Smooth muscle cell (in vitro differentiated cells): ENCODE results near the gene TMEM106A. TPM values are rescaled to one million over a fixed set of nuclear protein-coding genes. Genes with fewer than 3 reads are reported as not detected.

Experiments
- DNase-seq: peaks from one replicate; lab custom pipeline; 2025; ENCODE audit not compliant: unreplicated experiment; lab: John Stamatoyannopoulos, UW
- H2AFZ ChIP-seq: fragments of 200-600 bp; sonication (generic); 2 replicates; pipeline ENCODE4 v1.6.0; 2016; ENCODE audit warnings: antibody characterized with exemption, low read depth, mild to moderate bottlenecking
- H3F3A ChIP-seq: fragments of 200-600 bp; sonication (generic); 2 replicates; pipeline ENCODE4 v1.6.0; 2017; ENCODE audit warnings: antibody characterized with exemption, low read depth
- H3K27ac ChIP-seq: fragments of 200-600 bp; sonication (generic); 2 replicates; pipeline ENCODE4 v1.5.1; 2016; ENCODE audit warnings: low read depth, mild to moderate bottlenecking
- H3K27me3 ChIP-seq: fragments of 200-600 bp; sonication (generic); 2 replicates; pipeline ENCODE4 v1.6.1; 2016; ENCODE audit warnings: low read depth, mild to moderate bottlenecking
- H3K36me3 ChIP-seq: fragments of 200-600 bp; sonication (generic); 2 replicates; pipeline ENCODE4 v1.5.1; 2016; ENCODE audit warnings: low read depth
- H3K4me1 ChIP-seq: fragments of 200-600 bp; sonication (generic); 2 replicates; pipeline ENCODE4 v1.5.1; 2016; ENCODE audit warnings: low read depth
- H3K4me2 ChIP-seq: fragments of 200-600 bp; sonication (generic); 2 replicates; pipeline ENCODE4 v1.6.0; 2016; ENCODE audit warnings: mild to moderate bottlenecking
- H3K4me3 ChIP-seq: fragments of 200-600 bp; sonication (generic); 2 replicates; pipeline ENCODE4 v1.5.1; 2016; ENCODE audit warnings: mild to moderate bottlenecking
- H3K79me2 ChIP-seq: fragments of 200-600 bp; sonication (generic); 2 replicates; pipeline ENCODE4 v1.6.0; 2016; ENCODE audit warnings: low read depth, mild to moderate bottlenecking
- H3K9ac ChIP-seq: fragments of 200-600 bp; sonication (generic); 2 replicates; pipeline ENCODE4 v1.6.0; 2016; ENCODE audit warnings: low read depth
- H3K9me3 ChIP-seq: fragments of 200-600 bp; sonication (generic); replicated peaks from 2 replicates; pipeline ENCODE4 v1.5.1; 2016; ENCODE audit warnings: low read depth
- H4K20me1 ChIP-seq: fragments of 200-600 bp; sonication (generic); 2 replicates; pipeline ENCODE4 v1.6.0; 2016; ENCODE audit warnings: low read depth
- CTCF ChIP-seq: fragments of 200-600 bp; sonication (generic); IDR thresholded peaks from 2 replicates; pipeline ENCODE4 v1.5.1; 2017; ENCODE audit warnings: borderline replicate concordance, mild to moderate bottlenecking, antibody characterized with exemption; ENCODE audit not compliant: insufficient read depth, poor library complexity, severe bottlenecking
- WGBS: methylation state at CpG from one replicate; pipeline ENCODE4 v1.1.7; 2016; ENCODE audit warnings: low lambda C conversion rate; 5-methylcytosine and 5-hydroxymethylcytosine counted together
- polyA plus RNA-seq: library from polyadenylated mRNA; unstranded; fragments of >200 nt; fragmentation: Nextera tagmentation; extraction: Ambion mirVana; gene quantifications from 2 replicates; pipeline ENCODE4 v1.2.1, GENCODE V29; 2016
- total RNA-seq: library from RNA; depleted of rRNA; stranded (reverse); fragments of >200 nt; gene quantifications from 2 replicates; pipeline ENCODE4 v1.2.3, GENCODE V29; 2014

The TMEM106A gene
- total and polyA plus RNA-seq, 2 experiments from 2014 or later: 4.6 to 5.8 TPM

- no peak for TF ChIP-seq CTCF
- H3K9me3 ChIP-seq: no peaks in the 10 kb centered on the region
- no peaks in the 10 kb centered on the region for H3K27me3 ChIP-seq
- H3K79me2 ChIP-seq: peaks cover 40% of the 10 kb centered on the region
- H3K4me1 ChIP-seq: peaks cover 11% of the 10 kb centered on the region
- H4K20me1 ChIP-seq: peaks cover 12% of the 10 kb centered on the region
- peak; percentile 77 for DNase-seq
- WGBS: 2% methylated on average over 41 of the region's 41 CpGs
- H3K9ac ChIP-seq: peak within 1 kb of the TSS; percentile 95
- H2AFZ ChIP-seq: peak within 1 kb of the TSS; percentile 73
- H3K36me3 ChIP-seq: no peaks in the 10 kb centered on the region
- H3K27ac ChIP-seq: peak within 1 kb of the TSS; percentile 96
- H3K4me3 ChIP-seq: peak within 1 kb of the TSS; percentile 59
- H3F3A ChIP-seq: peaks cover 11% of the 10 kb centered on the region
- peak within 1 kb of the TSS; percentile 87 for H3K4me2 ChIP-seq
These were observed 40.7 kb upstream of the TMEM106A start, which contains the start of gene NBR1 for GRCh38 chr17:43170766-43171585. NBR1 (plus strand) TSS chr17:43171214; CDS start chr17:43175800, 4,586 bp downstream.

- peak overlapping the region; percentile 96 for H3K27ac ChIP-seq
- no peaks in the 10 kb centered on the region for H3K27me3 ChIP-seq
- DNase-seq: no peak
- peak; percentile 22 for TF ChIP-seq CTCF
- no peaks in the 10 kb centered on the region for H3K9me3 ChIP-seq
- peaks cover 49% of the 10 kb centered on the region for H3K79me2 ChIP-seq
- peaks cover 11% of the 10 kb centered on the region for H3K4me1 ChIP-seq
- H3K36me3 ChIP-seq: peaks cover 8% of the 10 kb centered on the region
- H2AFZ ChIP-seq: peak overlapping the region; percentile 8
- 36% methylated on average over 12 of the region's 12 CpGs for WGBS
- peak overlapping the region; percentile 95 for H3K9ac ChIP-seq
- H3F3A ChIP-seq: peaks cover 11% of the 10 kb centered on the region
- H4K20me1 ChIP-seq: peaks cover 21% of the 10 kb centered on the region
- peak overlapping the region; percentile 87 for H3K4me2 ChIP-seq
- peak overlapping the region; percentile 59 for H3K4me3 ChIP-seq
These were observed 39.8 kb upstream of the TMEM106A start for GRCh38 chr17:43171586-43172487.

- WGBS: 71% methylated on average over 4 of the region's 4 CpGs
- H3K9ac ChIP-seq: no peak overlapping the region
- H3K9me3 ChIP-seq: no peaks in the 10 kb centered on the region
- H3K4me1 ChIP-seq: peaks cover 11% of the 10 kb centered on the region
- DNase-seq: no peak
- H3K36me3 ChIP-seq: peaks cover 19% of the 10 kb centered on the region
- H4K20me1 ChIP-seq: peaks cover 55% of the 10 kb centered on the region
- TF ChIP-seq CTCF: no peak
- no peak overlapping the region for H2AFZ ChIP-seq
- H3F3A ChIP-seq: peaks cover 11% of the 10 kb centered on the region
- H3K27ac ChIP-seq: peak overlapping the region; percentile 28
- H3K79me2 ChIP-seq: peaks cover 38% of the 10 kb centered on the region
- no peak overlapping the region for H3K4me2 ChIP-seq
- no peak overlapping the region for H3K4me3 ChIP-seq
- no peaks in the 10 kb centered on the region for H3K27me3 ChIP-seq
These were observed 36.2 kb upstream of the TMEM106A start for GRCh38 chr17:43175213-43176118.
